Measurements from ENCODE around the gene LGALS14.
"Not testable (repeated sequence)": the region's sequence is repeated elsewhere in the genome, so short reads cannot be mapped to it uniquely, and the experiment has no call there.

The LGALS14 gene

GRCh38 chr19:39696387-39696786 is 7.9 kb upstream of the LGALS14 start:
- no peak for DNase-seq (ENCODE audit: low read depth)

GRCh38 chr19:39698535-39698934 is 5.7 kb upstream of the LGALS14 start:
- DNase-seq (ENCODE audit: low read depth), result no peak

GRCh38 chr19:39701291-39701690 is 3.0 kb upstream of the LGALS14 start:
- DNase-seq (ENCODE audit: low read depth), result no peak

GRCh38 chr19:39705578-39706188 is 1.4 kb downstream of the LGALS14 start:
- DNase-seq (ENCODE audit: low read depth), result no peak

GRCh38 chr19:39708594-39708993 is 4.3 kb downstream of the LGALS14 start:
- DNase-seq (ENCODE audit: low read depth), result no peak

- no peak for DNase-seq (ENCODE audit: low read depth)
Measured at GRCh38 chr19:39709026-39709872, 5.0 kb downstream of the LGALS14 start.

- no peak for DNase-seq (ENCODE audit: low read depth)
Measured at GRCh38 chr19:39710333-39710890, 6.1 kb downstream of the LGALS14 start.

- DNase-seq (ENCODE audit: low read depth), result not testable (repeated sequence)
Measured at GRCh38 chr19:39720144-39720543, 15.9 kb downstream of the LGALS14 start.

- DNase-seq (ENCODE audit: low read depth), result no peak
Measured at GRCh38 chr19:39725995-39726394, 21.7 kb downstream of the LGALS14 start.

- no peak for DNase-seq (ENCODE audit: low read depth)
Measured at GRCh38 chr19:39727070-39727800, 23.0 kb downstream of the LGALS14 start.

GRCh38 chr19:39728040-39728439 is 23.8 kb downstream of the LGALS14 start:
- no peak for DNase-seq (ENCODE audit: low read depth)

- DNase-seq (ENCODE audit: low read depth), result no peak
Measured at GRCh38 chr19:39729594-39729993, 25.3 kb downstream of the LGALS14 start.

- DNase-seq (ENCODE audit: low read depth), result no peak
Measured at GRCh38 chr19:39731685-39732084, 27.4 kb downstream of the LGALS14 start.

GRCh38 chr19:39733841-39734240 is 29.6 kb downstream of the LGALS14 start:
- no peak for DNase-seq (ENCODE audit: low read depth)

GRCh38 chr19:39735688-39736087 is 31.4 kb downstream of the LGALS14 start:
- no peak for DNase-seq (ENCODE audit: low read depth)

GRCh38 chr19:39736088-39736487 is 31.8 kb downstream of the LGALS14 start:
- no peak for DNase-seq (ENCODE audit: low read depth)

GRCh38 chr19:39737351-39737750 is 33.1 kb downstream of the LGALS14 start:
- DNase-seq (ENCODE audit: low read depth), result no peak

GRCh38 chr19:39737891-39738290 is 33.6 kb downstream of the LGALS14 start, which contains the start of gene CLC:
TSS of gene CLC (minus strand) at chr19:39738029. CDS start at chr19:39737952, 77 bp downstream.
- no peak for DNase-seq (ENCODE audit: low read depth)

- DNase-seq (ENCODE audit: low read depth), result no peak
Measured at GRCh38 chr19:39738814-39739213, 34.5 kb downstream of the LGALS14 start.

- no peak for DNase-seq (ENCODE audit: low read depth)
Measured at GRCh38 chr19:39740395-39740794, 36.1 kb downstream of the LGALS14 start.

GRCh38 chr19:39745643-39746042 is 41.4 kb downstream of the LGALS14 start:
- DNase-seq (ENCODE audit: low read depth), result no peak

- no peak for DNase-seq (ENCODE audit: low read depth)
Measured at GRCh38 chr19:39746836-39747529, 42.7 kb downstream of the LGALS14 start.
